HG03066 (cell line): ENCODE data around the gene AWAT1.
A peak's percentile ranks its signal among the peaks of the same experiment; 100 is the strongest.
"Not testable (repeated sequence)": the region's sequence is repeated elsewhere in the genome, so short reads cannot be mapped to it uniquely, and the experiment has no call there.

ENCODE experiments used
- ATAC-seq: cut with Tn5 transposase; IDR thresholded peaks from one replicate; pipeline ENCODE4 v1.9.1; 2021; ENCODE audit warnings: low read depth; ENCODE audit not compliant: unreplicated experiment

Gene AWAT1

GRCh38 chrX:70234355-70234754 is at the start of gene AWAT1:
Gene AWAT1, plus strand, starts transcription at chrX:70234655. Its CDS starts 41 bp downstream, at chrX:70234696.
- ATAC-seq, result no peak

- ATAC-seq, result no peak
These were observed 44.2 kb upstream of the AWAT1 start for GRCh38 chrX:70190225-70190624.

GRCh38 chrX:70196961-70197720 is 37.3 kb upstream of the AWAT1 start:
- ATAC-seq, result peak; percentile 73

- no peak for ATAC-seq
These were observed 32.7 kb upstream of the AWAT1 start for GRCh38 chrX:70201732-70202131.

GRCh38 chrX:70208479-70208878 is 26.0 kb upstream of the AWAT1 start:
- no peak for ATAC-seq

GRCh38 chrX:70209570-70209969 is 24.9 kb upstream of the AWAT1 start:
- ATAC-seq, result not testable (repeated sequence)

- no peak for ATAC-seq
These were observed 14.3 kb upstream of the AWAT1 start for GRCh38 chrX:70219938-70220764.

- ATAC-seq, result no peak
These were observed 8.4 kb upstream of the AWAT1 start for GRCh38 chrX:70226048-70226447.

- no peak for ATAC-seq
These were observed 7.8 kb upstream of the AWAT1 start for GRCh38 chrX:70226687-70227086.

GRCh38 chrX:70231666-70232065 is 2.8 kb upstream of the AWAT1 start:
- ATAC-seq, result no peak

GRCh38 chrX:70240751-70241150 is 6.3 kb downstream of the AWAT1 start:
- no peak for ATAC-seq

GRCh38 chrX:70241501-70241900 is 7.0 kb downstream of the AWAT1 start:
- ATAC-seq, result no peak

- ATAC-seq, result not testable (repeated sequence)
These were observed 9.1 kb downstream of the AWAT1 start for GRCh38 chrX:70243601-70244000.

- ATAC-seq, result no peak
These were observed 10.4 kb downstream of the AWAT1 start for GRCh38 chrX:70244881-70245280.

GRCh38 chrX:70247252-70247651 is 12.8 kb downstream of the AWAT1 start:
- ATAC-seq, result no peak

- ATAC-seq, result no peak
These were observed 18.0 kb downstream of the AWAT1 start for GRCh38 chrX:70252491-70252890.

- no peak for ATAC-seq
These were observed 19.1 kb downstream of the AWAT1 start for GRCh38 chrX:70253377-70254062.

- ATAC-seq, result no peak
These were observed 19.6 kb downstream of the AWAT1 start for GRCh38 chrX:70254063-70254400.

- no peak for ATAC-seq
These were observed 20.5 kb downstream of the AWAT1 start for GRCh38 chrX:70254909-70255308.

GRCh38 chrX:70255452-70255851 is 21.0 kb downstream of the AWAT1 start:
- no peak for ATAC-seq
